Fibroblast of skin of back (primary cell): ENCODE measurements around the gene MYO16.
A peak's percentile ranks its signal among the peaks of the same experiment; 100 is the strongest.

Experiments used
- DNase-seq: peaks from one replicate; pipeline ENCODE4 v3.0.0-alpha.2; 2013

MYO16 gene

GRCh38 chr13:108812165-108812564, 182.8 kb downstream of the MYO16 start:
- no peak for DNase-seq

GRCh38 chr13:108812661-108813060, 183.2 kb downstream of the MYO16 start:
- DNase-seq, result no peak

- no peak for DNase-seq
Measured at GRCh38 chr13:108813587-108814170, 184.3 kb downstream of the MYO16 start.

GRCh38 chr13:108816375-108816774, 187.0 kb downstream of the MYO16 start:
- no peak for DNase-seq

- no peak for DNase-seq
Measured at GRCh38 chr13:108827646-108828045, 198.2 kb downstream of the MYO16 start.

GRCh38 chr13:108828086-108828815, 198.8 kb downstream of the MYO16 start:
- no peak for DNase-seq

GRCh38 chr13:108830916-108831315, 201.5 kb downstream of the MYO16 start:
- no peak for DNase-seq

- no peak for DNase-seq
Measured at GRCh38 chr13:108833531-108833930, 204.1 kb downstream of the MYO16 start.

- DNase-seq, result no peak
Measured at GRCh38 chr13:108834193-108834592, 204.8 kb downstream of the MYO16 start.

GRCh38 chr13:108835083-108835482, 205.7 kb downstream of the MYO16 start:
- no peak for DNase-seq

- DNase-seq, result no peak
Measured at GRCh38 chr13:108850691-108851090, 221.3 kb downstream of the MYO16 start.

- DNase-seq, result no peak
Measured at GRCh38 chr13:108851660-108852059, 222.2 kb downstream of the MYO16 start.

- DNase-seq, result no peak
Measured at GRCh38 chr13:108853031-108853430, 223.6 kb downstream of the MYO16 start.

GRCh38 chr13:108855737-108856387, 226.5 kb downstream of the MYO16 start:
- no peak for DNase-seq

- no peak for DNase-seq
Measured at GRCh38 chr13:108858676-108859075, 229.3 kb downstream of the MYO16 start.

GRCh38 chr13:108859197-108860012, 230.0 kb downstream of the MYO16 start:
- peak; percentile 88 for DNase-seq

GRCh38 chr13:108860418-108860817, 231.0 kb downstream of the MYO16 start:
- DNase-seq, result no peak

GRCh38 chr13:108877300-108877699, 247.9 kb downstream of the MYO16 start:
- peak; percentile 72 for DNase-seq

GRCh38 chr13:108878732-108879131, 249.3 kb downstream of the MYO16 start:
- DNase-seq, result no peak

GRCh38 chr13:108889324-108889984, 260.0 kb downstream of the MYO16 start:
- no peak for DNase-seq

- peak; percentile 74 for DNase-seq
Measured at GRCh38 chr13:108895220-108895704, 265.9 kb downstream of the MYO16 start.

- no peak for DNase-seq
Measured at GRCh38 chr13:108897955-108898354, 268.5 kb downstream of the MYO16 start.
